Sigmoid colon (tissue), 7 donors: Measurements from ENCODE around the gene ARPP21. TPM values are rescaled to one million over a fixed set of nuclear protein-coding genes. Genes with fewer than 3 reads are reported as not detected.

Source experiments
- DNase-seq: peaks from one replicate; pipeline ENCODE4 v3.0.0-alpha.2; 2019
- H3K27ac ChIP-seq, 4 donors: fragments of 200-600 bp; sonication (generic); one replicate each; pipeline ENCODE4 v1.5.1; 2016 to 2019; ENCODE audit warnings: mild to moderate bottlenecking in 1 of 4
- H3K27me3 ChIP-seq, 3 donors: fragments of 200-600 bp; sonication (generic); one replicate each; pipeline ENCODE4 v1.5.1; 2019; ENCODE audit warnings: mild to moderate bottlenecking in 1 of 3
- H3K36me3 ChIP-seq, 4 donors: fragments of 200-600 bp; sonication (generic); one replicate each; pipeline ENCODE4 v1.5.1; 2016 to 2019
- H3K4me1 ChIP-seq, 4 donors: fragments of 200-600 bp; sonication (generic); one replicate each; pipeline ENCODE4 v1.5.1; 2017 to 2019
- H3K4me3 ChIP-seq, 4 donors: fragments of 200-600 bp; sonication (generic); one replicate each; pipeline ENCODE4 v1.5.1; 2017 to 2019; ENCODE audit warnings: mild to moderate bottlenecking in 2 of 4, moderate library complexity in 1 of 4
- H3K9me3 ChIP-seq, 4 donors: fragments of 200-600 bp in 3 of 4; sonication (generic) in 3 of 4; one replicate each; pipeline versions ENCODE4 v1.5.1 to v1.6.1; 2013 to 2019
- EP300 ChIP-seq, 4 donors: sonication (generic); formaldehyde crosslinking; IDR thresholded peaks; one replicate each; pipeline ENCODE4 v1.6.1; 2017; ENCODE audit warnings: antibody characterized with exemption in 4 of 4
- POLR2A ChIP-seq, 2 donors: fragments of 450-650 bp; IDR thresholded peaks; one replicate each; pipeline ENCODE4 v1.6.1; 2016; ENCODE audit warnings: antibody characterized with exemption in 2 of 2, mild to moderate bottlenecking in 2 of 2, moderate library complexity in 2 of 2
- POLR2AphosphoS5 ChIP-seq, 4 donors: sonication (generic); formaldehyde crosslinking; IDR thresholded peaks; one replicate each; pipeline ENCODE4 v1.6.1; 2017; ENCODE audit warnings: antibody characterized with exemption in 4 of 4
- WGBS, 2 donors: extraction: QIAGEN DNeasy Blood & Tissue Kit; methylation state at CpG; one replicate each; pipeline ENCODE4 v1.1.7; 2013; 5-methylcytosine and 5-hydroxymethylcytosine counted together
- intact Hi-C: fragments of 100-400 bp; cut with DNase I; formaldehyde crosslinking; loops from one replicate; pipeline ENCODE4 v1.15.1; 2023
- polyA plus RNA-seq, 3 donors: library from polyadenylated mRNA; stranded (reverse); fragments of 200-250 nt; gene quantifications; one replicate each; pipeline ENCODE4 v1.2.3, GENCODE V29; 2013
- total RNA-seq, 4 donors: library from RNA; depleted of rRNA; stranded (reverse); fragments of >200 nt; gene quantifications; one replicate each; pipeline ENCODE4 v1.1.0, GENCODE V29; 2016
- TF ChIP-seq, protein P1 (sequence below), 4 experiments: fragments of 450-650 bp in 3 of 4; fragments of 200-600 bp in 1 of 4; IDR thresholded peaks; one replicate each; pipeline ENCODE4 v1.5.1; 2016 to 2019; ENCODE audit warnings: antibody characterized with exemption in 4 of 4, mild to moderate bottlenecking in 3 of 4, moderate library complexity in 2 of 4
- donor health status: healthy with polysubstance abuse.
- donor health status: Bipolar disorder and iron deficiency.
- donor health status: healthy.

Gene ARPP21
- total and polyA plus RNA-seq, 7 donors = 0.51 to 1.9 (median 1.1) TPM; not detected in 2

GRCh38 chr3:35733341-35733740, 94.0 kb downstream of the ARPP21 start:
- intact Hi-C loops = no loop called here
- DNase-seq = no peak
- no peaks in the 10 kb centered on the region for H3K4me1 ChIP-seq
- no peaks in the 10 kb centered on the region for H3K27me3 ChIP-seq
- WGBS, 2 donors = 82 to 88% methylated on average over 9 of the region's 9 CpGs
- H3K27ac ChIP-seq = no peak overlapping the region
- no peak overlapping the region for H3K4me3 ChIP-seq
- no peaks in the 10 kb centered on the region for H3K9me3 ChIP-seq
- H3K36me3 ChIP-seq = no peaks in the 10 kb centered on the region
- TF ChIP-seq POLR2A (IDR thresholded peaks at IDR 0.05) = no peak
- TF ChIP-seq POLR2AphosphoS5 (IDR thresholded peaks at IDR 0.05) = no peak
- TF ChIP-seq, protein P1, sequence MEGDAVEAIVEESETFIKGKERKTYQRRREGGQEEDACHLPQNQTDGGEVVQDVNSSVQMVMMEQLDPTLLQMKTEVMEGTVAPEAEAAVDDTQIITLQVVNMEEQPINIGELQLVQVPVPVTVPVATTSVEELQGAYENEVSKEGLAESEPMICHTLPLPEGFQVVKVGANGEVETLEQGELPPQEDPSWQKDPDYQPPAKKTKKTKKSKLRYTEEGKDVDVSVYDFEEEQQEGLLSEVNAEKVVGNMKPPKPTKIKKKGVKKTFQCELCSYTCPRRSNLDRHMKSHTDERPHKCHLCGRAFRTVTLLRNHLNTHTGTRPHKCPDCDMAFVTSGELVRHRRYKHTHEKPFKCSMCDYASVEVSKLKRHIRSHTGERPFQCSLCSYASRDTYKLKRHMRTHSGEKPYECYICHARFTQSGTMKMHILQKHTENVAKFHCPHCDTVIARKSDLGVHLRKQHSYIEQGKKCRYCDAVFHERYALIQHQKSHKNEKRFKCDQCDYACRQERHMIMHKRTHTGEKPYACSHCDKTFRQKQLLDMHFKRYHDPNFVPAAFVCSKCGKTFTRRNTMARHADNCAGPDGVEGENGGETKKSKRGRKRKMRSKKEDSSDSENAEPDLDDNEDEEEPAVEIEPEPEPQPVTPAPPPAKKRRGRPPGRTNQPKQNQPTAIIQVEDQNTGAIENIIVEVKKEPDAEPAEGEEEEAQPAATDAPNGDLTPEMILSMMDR (IDR thresholded peaks at IDR 0.05) = no peak
- no peak for TF ChIP-seq EP300 (IDR thresholded peaks at IDR 0.05)

DNA sequence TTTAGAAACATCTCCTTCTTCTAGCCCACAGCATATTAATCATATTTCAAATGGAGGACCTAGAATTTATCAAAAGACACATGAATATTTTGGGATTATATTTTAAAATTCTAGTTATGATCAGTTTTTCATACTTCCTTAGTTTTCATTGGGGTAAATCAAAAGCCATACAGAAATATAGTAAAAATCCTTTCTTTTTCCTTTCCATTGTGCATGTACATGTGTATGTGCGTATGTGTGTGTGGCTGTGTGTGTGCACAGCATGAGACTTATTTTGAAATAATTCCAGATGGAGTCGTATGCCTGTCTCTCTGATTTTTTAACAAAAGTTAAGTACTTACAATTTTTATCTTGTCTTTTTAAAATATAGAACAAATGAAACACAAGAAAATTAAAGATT, 94.5 kb downstream of the ARPP21 start:
- no peak for DNase-seq
- H3K36me3 ChIP-seq = no peaks in the 10 kb centered on the region
- intact Hi-C loops = no loop called here
- TF ChIP-seq POLR2AphosphoS5 (IDR thresholded peaks at IDR 0.05) = no peak
- TF ChIP-seq POLR2A (IDR thresholded peaks at IDR 0.05) = no peak
- TF ChIP-seq EP300 (IDR thresholded peaks at IDR 0.05) = no peak
- TF ChIP-seq, protein P1 (IDR thresholded peaks at IDR 0.05) = no peak
- H3K4me1 ChIP-seq = no peaks in the 10 kb centered on the region
- no peak overlapping the region for H3K4me3 ChIP-seq
- 81 to 88% methylated on average over 2 of the region's 2 CpGs for WGBS, 2 donors
- no peaks in the 10 kb centered on the region for H3K27me3 ChIP-seq
- H3K9me3 ChIP-seq = no peaks in the 10 kb centered on the region
- no peak overlapping the region for H3K27ac ChIP-seq

GRCh38 chr3:35737080-35737479, 97.8 kb downstream of the ARPP21 start:
- Histone ChIP-seq H3K36me3 (no peaks in the 10 kb centered on the region), H3K4me3 (no peak overlapping the region), H3K27me3 (no peaks in the 10 kb centered on the region), H3K4me1 (no peaks in the 10 kb centered on the region), H3K27ac (no peak overlapping the region), H3K9me3 (no peaks in the 10 kb centered on the region)
- intact Hi-C loops = no loop called here
- 91% methylated on average over 6 of the region's 6 CpGs for WGBS, 2 donors
- DNase-seq = no peak
- no peak for TF ChIP-seq POLR2AphosphoS5 (IDR thresholded peaks at IDR 0.05)
- no peak for TF ChIP-seq POLR2A (IDR thresholded peaks at IDR 0.05)
- TF ChIP-seq, protein P1 (IDR thresholded peaks at IDR 0.05) = no peak
- TF ChIP-seq EP300 (IDR thresholded peaks at IDR 0.05) = no peak

DNA sequence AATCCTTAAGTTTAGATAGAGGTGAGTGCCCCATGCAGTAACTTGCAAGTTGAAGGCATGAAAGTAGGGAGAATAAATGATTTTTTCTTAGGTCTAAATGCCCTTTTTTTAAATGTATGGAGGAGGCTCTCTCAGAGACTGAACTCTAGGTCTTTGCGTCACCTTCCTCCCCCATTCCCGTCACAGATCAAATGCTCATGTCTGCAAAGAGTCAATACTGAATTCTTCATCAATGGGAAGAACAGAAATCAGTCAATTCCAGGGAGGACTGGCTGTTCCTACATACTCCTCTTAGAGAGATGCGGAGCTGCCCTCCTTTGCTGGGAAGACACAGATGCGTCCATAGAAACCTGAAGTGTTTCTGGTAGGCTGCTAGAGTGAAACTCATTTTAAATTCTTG, 98.2 kb downstream of the ARPP21 start:
- DNase-seq = no peak
- Histone ChIP-seq H3K27me3 (no peaks in the 10 kb centered on the region), H3K4me1 (no peaks in the 10 kb centered on the region), H3K4me3 (no peak overlapping the region), H3K36me3 (no peaks in the 10 kb centered on the region), H3K9me3 (no peaks in the 10 kb centered on the region), H3K27ac (no peak overlapping the region)
- intact Hi-C loops = no loop called here
- 89 to 90% methylated on average over 4 of the region's 4 CpGs for WGBS, 2 donors
- TF ChIP-seq POLR2A (IDR thresholded peaks at IDR 0.05) (no peak), EP300 (IDR thresholded peaks at IDR 0.05) (no peak)

DNA sequence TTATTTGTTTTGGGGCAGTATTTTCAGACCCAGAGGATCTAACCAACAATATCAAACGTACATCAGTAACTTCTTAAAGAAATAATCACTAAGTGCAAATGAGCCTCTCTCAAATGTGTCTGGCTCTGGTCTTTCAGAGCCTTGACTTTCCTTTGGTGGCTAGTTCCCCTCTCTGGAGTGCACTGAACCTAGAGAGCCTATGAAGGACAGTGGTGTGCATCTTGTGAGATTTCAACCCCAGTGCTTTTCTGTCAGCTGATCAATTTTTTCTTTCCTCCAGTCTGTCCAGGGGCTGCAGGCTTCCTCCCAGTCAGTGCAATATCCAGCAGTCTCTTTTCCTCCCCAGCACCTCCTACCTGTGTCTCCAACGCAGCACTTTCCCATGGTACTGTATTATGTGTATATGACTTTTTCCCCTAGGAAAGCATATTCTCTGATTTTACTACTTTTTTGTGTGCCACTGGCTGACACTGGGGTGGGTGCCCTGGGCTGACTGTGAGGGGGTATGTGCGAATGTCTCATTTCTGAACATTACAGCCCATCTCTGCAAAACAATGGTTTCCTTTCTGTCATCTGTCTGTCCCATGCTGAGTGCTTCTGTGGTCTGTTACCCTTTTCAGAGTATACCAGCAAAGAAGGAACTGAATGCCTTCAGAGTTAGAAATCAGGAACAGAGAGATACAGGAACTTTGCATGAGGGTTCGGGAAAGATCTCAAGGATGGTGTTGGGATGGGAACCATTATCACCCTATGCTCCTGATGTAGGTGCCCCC, 98.8 kb downstream of the ARPP21 start:
- no peak overlapping the region for H3K4me3 ChIP-seq
- H3K27ac ChIP-seq = no peak overlapping the region
- intact Hi-C loops = no loop called here
- no peaks in the 10 kb centered on the region for H3K27me3 ChIP-seq
- H3K36me3 ChIP-seq = no peaks in the 10 kb centered on the region
- DNase-seq = no peak
- H3K9me3 ChIP-seq = no peaks in the 10 kb centered on the region
- TF ChIP-seq, protein P1 (IDR thresholded peaks at IDR 0.05) = no peak
- no peak for TF ChIP-seq POLR2AphosphoS5 (IDR thresholded peaks at IDR 0.05)
- TF ChIP-seq POLR2A (IDR thresholded peaks at IDR 0.05) = no peak
- TF ChIP-seq EP300 (IDR thresholded peaks at IDR 0.05) = no peak
- 75 to 81% methylated on average over 4 of the region's 4 CpGs for WGBS, 2 donors
- H3K4me1 ChIP-seq = no peaks in the 10 kb centered on the region
